Osteoblast (primary cell): ENCODE data around the gene PTGDS. TPM values are rescaled to one million over a fixed set of nuclear protein-coding genes. Genes with fewer than 3 reads are reported as not detected.
A peak's percentile ranks its signal among the peaks of the same experiment; 100 is the strongest.

ENCODE experiments used
- DNase-seq: peaks from one replicate; pipeline ENCODE4 v3.0.0; 2011; ENCODE audit warnings: low spot score, mixed read lengths; ENCODE audit not compliant: insufficient read length; ENCODE audit errors: missing footprints
- H2AFZ ChIP-seq: 2 replicates; pipeline ENCODE4 v1.6.0; 2011; ENCODE audit warnings: mild to moderate bottlenecking, low read length
- H3K27ac ChIP-seq: 2 replicates; pipeline ENCODE4 v1.5.1; 2011; ENCODE audit warnings: mild to moderate bottlenecking, low read depth, low read length, moderate library complexity
- H3K27me3 ChIP-seq: 2 replicates; pipeline ENCODE4 v1.6.0; 2012; ENCODE audit warnings: mild to moderate bottlenecking, control low read depth, inconsistent platforms, low read length, moderate library complexity; ENCODE audit not compliant: insufficient read depth
- H3K36me3 ChIP-seq: 2 replicates; pipeline ENCODE4 v1.5.1; 2011; ENCODE audit warnings: mild to moderate bottlenecking, low read length, control low read depth, moderate library complexity; ENCODE audit not compliant: insufficient read depth
- H3K4me1 ChIP-seq: 2 replicates; pipeline ENCODE4 v1.5.1; 2011; ENCODE audit warnings: mild to moderate bottlenecking, low read length, control low read depth, moderate library complexity; ENCODE audit not compliant: insufficient read depth
- H3K4me2 ChIP-seq: 2 replicates; pipeline ENCODE4 v1.6.0; 2011; ENCODE audit warnings: mild to moderate bottlenecking, low read length; ENCODE audit not compliant: insufficient read depth
- H3K4me3 ChIP-seq: fragments of 200-600 bp; sonication (generic); 3 replicates; pipeline ENCODE4 v1.5.1; 2012; ENCODE audit warnings: mild to moderate bottlenecking, low read length, inconsistent platforms; ENCODE audit not compliant: insufficient read depth
- H3K79me2 ChIP-seq: 2 replicates; pipeline ENCODE4 v1.6.0; 2012; ENCODE audit warnings: mild to moderate bottlenecking, low read length, control low read depth, inconsistent platforms; ENCODE audit not compliant: insufficient read depth
- H3K9me3 ChIP-seq: 2 replicates; pipeline ENCODE4 v1.5.1; 2011; ENCODE audit warnings: low read depth, low read length, control low read depth
- H4K20me1 ChIP-seq: 2 replicates; pipeline ENCODE4 v1.6.0; 2012; ENCODE audit warnings: mild to moderate bottlenecking, low read length, control low read depth; ENCODE audit not compliant: insufficient read depth
- total RNA-seq: library from RNA; depleted of rRNA; stranded (reverse); fragments of >200 nt; gene quantifications from 2 replicates; pipeline ENCODE4 v1.2.3, GENCODE V29; 2012
- TF ChIP-seq, protein P1 (sequence below): IDR thresholded peaks from 2 replicates; pipeline ENCODE4 v1.5.1; 2011; ENCODE audit warnings: mild to moderate bottlenecking, low read depth, low read length, moderate library complexity; ENCODE audit errors: extremely low read depth

The PTGDS gene
- total RNA-seq, 1 donor: 57.9 TPM

DNA sequence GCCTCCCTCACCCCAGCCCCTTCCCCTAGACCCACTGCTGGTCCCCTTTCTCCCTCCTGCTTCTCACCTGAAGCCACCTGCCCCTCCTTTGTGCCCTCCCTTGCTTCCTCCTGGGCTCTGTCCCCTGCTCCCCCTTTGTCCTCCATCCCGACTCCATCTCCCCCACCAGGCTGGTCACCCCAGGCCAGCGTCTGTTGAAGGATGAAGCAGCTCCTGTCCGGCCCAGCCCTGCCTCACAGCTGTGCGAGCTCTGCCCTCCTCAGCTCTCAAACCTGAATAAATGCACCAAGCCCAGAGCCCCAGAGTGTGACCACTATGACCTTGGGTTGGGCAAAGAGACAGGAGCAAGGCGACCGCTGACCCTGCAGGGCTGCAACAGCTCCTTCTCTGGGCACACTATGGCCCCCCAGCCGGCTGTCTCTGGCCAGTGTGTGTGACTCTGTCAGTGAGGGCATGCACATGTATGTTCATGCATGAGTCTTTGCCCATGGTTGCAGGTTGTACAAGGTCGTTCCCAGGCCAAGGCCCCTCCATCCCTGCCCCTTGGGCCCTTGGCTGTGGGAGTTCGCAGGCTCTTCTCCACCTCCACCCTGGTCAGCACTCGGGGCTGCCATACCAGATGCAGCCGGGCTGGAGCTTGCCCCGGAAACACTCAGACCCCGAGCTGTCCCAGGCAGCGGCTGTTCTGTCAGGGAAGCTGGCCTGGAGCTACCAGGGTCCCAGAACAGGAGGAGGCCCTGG, 21.9 kb upstream of the PTGDS start:
- Histone ChIP-seq H4K20me1 (no peaks in the 10 kb centered on the region), H3K27ac (no peak overlapping the region), H2AFZ (no peak overlapping the region), H3K36me3 (no peaks in the 10 kb centered on the region), H3K27me3 (no peaks in the 10 kb centered on the region), H3K9me3 (no peaks in the 10 kb centered on the region), H3K79me2 (no peaks in the 10 kb centered on the region), H3K4me3 (no peak overlapping the region), H3K4me1 (peaks cover under 1% of the 10 kb centered on the region), H3K4me2 (no peak overlapping the region)
- peak; percentile 81 for DNase-seq
- TF ChIP-seq, protein P1, sequence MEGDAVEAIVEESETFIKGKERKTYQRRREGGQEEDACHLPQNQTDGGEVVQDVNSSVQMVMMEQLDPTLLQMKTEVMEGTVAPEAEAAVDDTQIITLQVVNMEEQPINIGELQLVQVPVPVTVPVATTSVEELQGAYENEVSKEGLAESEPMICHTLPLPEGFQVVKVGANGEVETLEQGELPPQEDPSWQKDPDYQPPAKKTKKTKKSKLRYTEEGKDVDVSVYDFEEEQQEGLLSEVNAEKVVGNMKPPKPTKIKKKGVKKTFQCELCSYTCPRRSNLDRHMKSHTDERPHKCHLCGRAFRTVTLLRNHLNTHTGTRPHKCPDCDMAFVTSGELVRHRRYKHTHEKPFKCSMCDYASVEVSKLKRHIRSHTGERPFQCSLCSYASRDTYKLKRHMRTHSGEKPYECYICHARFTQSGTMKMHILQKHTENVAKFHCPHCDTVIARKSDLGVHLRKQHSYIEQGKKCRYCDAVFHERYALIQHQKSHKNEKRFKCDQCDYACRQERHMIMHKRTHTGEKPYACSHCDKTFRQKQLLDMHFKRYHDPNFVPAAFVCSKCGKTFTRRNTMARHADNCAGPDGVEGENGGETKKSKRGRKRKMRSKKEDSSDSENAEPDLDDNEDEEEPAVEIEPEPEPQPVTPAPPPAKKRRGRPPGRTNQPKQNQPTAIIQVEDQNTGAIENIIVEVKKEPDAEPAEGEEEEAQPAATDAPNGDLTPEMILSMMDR: no peak

- TF ChIP-seq, protein P1: no peak
- no peak for DNase-seq
- H3K79me2 ChIP-seq: no peaks in the 10 kb centered on the region
- no peaks in the 10 kb centered on the region for H4K20me1 ChIP-seq
- H3K4me1 ChIP-seq: no peaks in the 10 kb centered on the region
- no peaks in the 10 kb centered on the region for H3K36me3 ChIP-seq
- no peak overlapping the region for H3K27ac ChIP-seq
- H3K9me3 ChIP-seq: no peaks in the 10 kb centered on the region
- H3K27me3 ChIP-seq: no peaks in the 10 kb centered on the region
- no peak overlapping the region for H3K4me3 ChIP-seq
- no peak overlapping the region for H3K4me2 ChIP-seq
- H2AFZ ChIP-seq: no peak overlapping the region
Observed at GRCh38 chr9:136955943-136956335, 21.4 kb upstream of the PTGDS start.

DNA sequence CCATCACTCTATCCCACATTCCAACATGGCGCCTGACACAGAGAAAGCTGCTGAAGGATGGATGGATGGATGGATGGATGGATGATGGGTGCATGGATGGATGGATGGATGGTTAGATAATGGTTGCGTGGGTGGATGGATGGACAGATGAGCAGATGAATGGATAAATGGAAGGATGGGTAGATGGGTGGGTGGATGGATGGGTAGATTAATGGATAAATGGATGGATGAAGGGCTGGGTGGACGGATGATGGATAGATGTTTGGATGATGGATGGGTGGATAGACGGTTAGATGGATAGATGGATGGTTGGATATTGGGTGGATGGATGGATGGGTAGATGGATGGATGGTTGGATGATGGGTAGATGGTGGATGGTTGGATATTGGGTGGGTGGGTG, 20.7 kb upstream of the PTGDS start:
- no peaks in the 10 kb centered on the region for H3K27me3 ChIP-seq
- H3K27ac ChIP-seq: no peak overlapping the region
- TF ChIP-seq, protein P1: no peak
- H4K20me1 ChIP-seq: no peaks in the 10 kb centered on the region
- H3K4me1 ChIP-seq: no peaks in the 10 kb centered on the region
- no peak for DNase-seq
- H3K79me2 ChIP-seq: no peaks in the 10 kb centered on the region
- H3K4me3 ChIP-seq: no peak overlapping the region
- H3K36me3 ChIP-seq: no peaks in the 10 kb centered on the region
- no peak overlapping the region for H3K4me2 ChIP-seq
- no peaks in the 10 kb centered on the region for H3K9me3 ChIP-seq
- no peak overlapping the region for H2AFZ ChIP-seq

DNA sequence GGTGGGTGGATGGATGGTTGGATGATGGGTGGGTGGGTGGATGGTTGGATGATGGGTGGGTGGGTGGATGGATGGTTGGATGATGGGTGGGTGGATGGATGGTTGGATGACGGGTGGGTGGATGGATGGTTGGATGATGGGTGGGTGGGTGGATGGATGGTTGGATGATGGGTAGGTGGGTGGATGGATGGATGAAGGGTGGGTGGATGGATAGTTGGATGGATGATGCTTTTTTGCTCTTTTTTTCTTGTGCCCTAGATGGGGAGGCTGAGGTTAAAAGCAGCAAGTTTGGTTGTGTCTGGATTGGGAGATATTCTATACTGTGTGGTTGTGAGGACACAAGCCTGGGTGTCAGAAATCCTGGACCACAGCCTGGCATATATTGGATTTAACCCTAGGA, 19.8 kb upstream of the PTGDS start:
- Histone ChIP-seq H3K36me3 (no peaks in the 10 kb centered on the region), H3K27me3 (no peaks in the 10 kb centered on the region), H3K4me2 (no peak overlapping the region)

More for the DNA sequence above, 19.8 kb upstream of the PTGDS start:
- DNase-seq: no peak
- Histone ChIP-seq H2AFZ (no peak overlapping the region), H3K79me2 (no peaks in the 10 kb centered on the region), H3K27ac (no peak overlapping the region), H3K4me3 (no peak overlapping the region), H3K4me1 (no peaks in the 10 kb centered on the region), H3K9me3 (no peaks in the 10 kb centered on the region), H4K20me1 (no peaks in the 10 kb centered on the region)
- TF ChIP-seq, protein P1: no peak
